ENCODE data around the gene EHHADH.

DNA sequence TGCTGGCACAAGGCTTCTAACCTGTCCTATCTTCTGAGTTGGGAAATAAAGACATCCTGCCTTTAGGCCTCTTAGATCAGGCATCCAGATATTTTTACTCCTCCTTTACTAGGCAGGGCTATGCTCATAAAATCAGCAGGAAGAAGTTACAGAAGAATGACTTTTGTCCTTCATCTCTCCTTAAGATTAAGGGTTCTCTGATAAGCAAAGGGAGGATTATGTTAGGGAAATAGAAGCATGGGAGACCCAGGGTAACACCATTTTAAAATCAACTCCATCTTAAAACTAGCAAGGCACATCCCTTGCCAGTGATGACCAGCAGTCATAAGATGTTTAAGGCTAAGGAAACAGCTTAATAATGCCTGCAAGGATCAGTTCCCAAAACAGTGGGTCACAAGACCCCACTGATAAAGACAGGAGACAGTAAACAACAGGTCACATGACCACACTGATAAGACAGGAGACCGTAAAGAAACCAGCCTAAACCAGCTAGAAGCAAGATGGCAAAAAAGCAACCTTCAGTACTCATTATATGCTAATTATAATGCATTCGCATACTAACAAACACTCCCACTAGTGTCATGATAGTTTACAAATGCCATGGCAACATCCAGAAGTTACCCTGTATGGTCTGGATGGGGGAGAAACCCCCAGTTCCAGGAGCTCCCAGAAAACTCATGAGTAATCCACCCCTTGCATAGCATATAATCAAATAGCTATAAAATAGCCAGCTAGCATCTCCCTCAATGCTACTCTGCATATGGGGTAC lies 14.5 kb upstream of the EHHADH start:
- TF ChIP-seq, protein P1, sequence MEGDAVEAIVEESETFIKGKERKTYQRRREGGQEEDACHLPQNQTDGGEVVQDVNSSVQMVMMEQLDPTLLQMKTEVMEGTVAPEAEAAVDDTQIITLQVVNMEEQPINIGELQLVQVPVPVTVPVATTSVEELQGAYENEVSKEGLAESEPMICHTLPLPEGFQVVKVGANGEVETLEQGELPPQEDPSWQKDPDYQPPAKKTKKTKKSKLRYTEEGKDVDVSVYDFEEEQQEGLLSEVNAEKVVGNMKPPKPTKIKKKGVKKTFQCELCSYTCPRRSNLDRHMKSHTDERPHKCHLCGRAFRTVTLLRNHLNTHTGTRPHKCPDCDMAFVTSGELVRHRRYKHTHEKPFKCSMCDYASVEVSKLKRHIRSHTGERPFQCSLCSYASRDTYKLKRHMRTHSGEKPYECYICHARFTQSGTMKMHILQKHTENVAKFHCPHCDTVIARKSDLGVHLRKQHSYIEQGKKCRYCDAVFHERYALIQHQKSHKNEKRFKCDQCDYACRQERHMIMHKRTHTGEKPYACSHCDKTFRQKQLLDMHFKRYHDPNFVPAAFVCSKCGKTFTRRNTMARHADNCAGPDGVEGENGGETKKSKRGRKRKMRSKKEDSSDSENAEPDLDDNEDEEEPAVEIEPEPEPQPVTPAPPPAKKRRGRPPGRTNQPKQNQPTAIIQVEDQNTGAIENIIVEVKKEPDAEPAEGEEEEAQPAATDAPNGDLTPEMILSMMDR (IDR thresholded peaks at IDR 0.05; ENCODE audit: low read depth, low read length), result no peak
- TF ChIP-seq POLR2A (IDR thresholded peaks at IDR 0.05; ENCODE audit: extremely low read depth, insufficient read length), result no peak
